Fibroblast of villous mesenchyme (primary cell): ENCODE data around the gene RPTOR. TPM values are rescaled to one million over a fixed set of nuclear protein-coding genes. Genes with fewer than 3 reads are reported as not detected.

ENCODE experiments used
- DNase-seq: peaks from one replicate; pipeline ENCODE4 v3.0.0-alpha.2; 2010; ENCODE audit warnings: low read depth
- H3K4me3 ChIP-seq: 2 replicates; pipeline ENCODE4 v1.5.1; 2011; ENCODE audit warnings: low read depth, mild to moderate bottlenecking, low read length
- total RNA-seq: library from RNA; depleted of rRNA; stranded (reverse); fragments of >200 nt; gene quantifications from 2 replicates; pipeline ENCODE4 v1.2.3, GENCODE V29; 2012
- TF ChIP-seq, protein P1 (sequence below): IDR thresholded peaks from 2 replicates; pipeline ENCODE4 v1.5.1; 2012; ENCODE audit warnings: low read depth, mild to moderate bottlenecking, low read length; ENCODE audit not compliant: insufficient read depth

The RPTOR gene
- total RNA-seq, 1 donor, result 35.8 TPM

DNA sequence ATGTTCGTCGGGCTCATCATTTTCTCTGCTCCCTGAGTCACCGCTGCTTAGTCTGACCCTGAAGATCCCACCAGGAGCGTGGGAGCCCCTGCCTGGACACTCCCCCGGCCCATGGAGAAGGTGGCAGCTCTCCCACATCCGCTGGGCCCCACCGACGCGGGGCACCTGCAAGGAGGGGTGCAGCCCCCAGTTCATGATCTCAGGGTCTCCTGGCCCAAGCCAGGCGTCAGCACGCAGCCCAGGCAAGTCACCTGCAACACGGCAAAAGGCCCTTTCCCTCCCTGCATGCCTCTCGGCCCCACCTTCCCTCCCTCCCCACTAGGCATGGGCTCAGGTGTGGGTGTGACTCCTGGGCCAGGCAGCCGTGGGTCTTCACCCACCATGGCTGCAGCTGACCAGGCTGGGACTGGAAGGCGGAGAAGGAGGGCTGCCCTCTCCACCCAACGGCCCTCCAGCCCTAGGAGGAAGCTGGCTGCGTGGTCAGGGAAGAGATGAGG lies 437.3 kb downstream of the RPTOR start:
- DNase-seq, result no peak
- TF ChIP-seq, protein P1, sequence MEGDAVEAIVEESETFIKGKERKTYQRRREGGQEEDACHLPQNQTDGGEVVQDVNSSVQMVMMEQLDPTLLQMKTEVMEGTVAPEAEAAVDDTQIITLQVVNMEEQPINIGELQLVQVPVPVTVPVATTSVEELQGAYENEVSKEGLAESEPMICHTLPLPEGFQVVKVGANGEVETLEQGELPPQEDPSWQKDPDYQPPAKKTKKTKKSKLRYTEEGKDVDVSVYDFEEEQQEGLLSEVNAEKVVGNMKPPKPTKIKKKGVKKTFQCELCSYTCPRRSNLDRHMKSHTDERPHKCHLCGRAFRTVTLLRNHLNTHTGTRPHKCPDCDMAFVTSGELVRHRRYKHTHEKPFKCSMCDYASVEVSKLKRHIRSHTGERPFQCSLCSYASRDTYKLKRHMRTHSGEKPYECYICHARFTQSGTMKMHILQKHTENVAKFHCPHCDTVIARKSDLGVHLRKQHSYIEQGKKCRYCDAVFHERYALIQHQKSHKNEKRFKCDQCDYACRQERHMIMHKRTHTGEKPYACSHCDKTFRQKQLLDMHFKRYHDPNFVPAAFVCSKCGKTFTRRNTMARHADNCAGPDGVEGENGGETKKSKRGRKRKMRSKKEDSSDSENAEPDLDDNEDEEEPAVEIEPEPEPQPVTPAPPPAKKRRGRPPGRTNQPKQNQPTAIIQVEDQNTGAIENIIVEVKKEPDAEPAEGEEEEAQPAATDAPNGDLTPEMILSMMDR, result no peak
- H3K4me3 ChIP-seq, result no peak overlapping the region

DNA sequence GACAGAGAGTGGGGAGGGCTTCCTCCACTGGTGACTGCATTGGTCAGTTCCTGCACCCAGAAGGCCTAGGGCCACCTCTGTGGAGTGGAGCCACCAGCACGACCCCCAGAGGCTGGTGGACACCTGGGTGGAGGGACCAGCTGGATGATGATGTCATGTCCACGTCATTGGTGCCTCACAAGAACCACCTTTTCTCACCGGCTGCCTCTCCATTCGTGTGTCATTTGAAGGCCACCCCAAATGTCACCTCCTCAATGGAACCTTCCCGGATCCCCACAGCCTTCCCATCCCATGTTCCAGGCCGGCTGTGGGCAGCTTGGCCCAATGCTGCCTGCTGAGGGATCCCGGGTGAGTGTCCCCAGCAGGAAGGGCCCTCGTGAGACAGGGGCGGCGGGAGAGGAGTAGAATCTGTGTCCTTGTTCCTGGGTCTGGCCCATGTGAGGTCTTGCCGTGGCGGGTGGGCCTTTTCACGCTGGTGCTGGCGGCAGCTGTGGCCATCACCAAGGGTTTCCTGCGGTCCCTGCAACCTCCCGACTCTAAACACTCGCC lies 437.9 kb downstream of the RPTOR start:
- DNase-seq, result no peak
- TF ChIP-seq, protein P1, result no peak
- H3K4me3 ChIP-seq, result no peak overlapping the region

DNA sequence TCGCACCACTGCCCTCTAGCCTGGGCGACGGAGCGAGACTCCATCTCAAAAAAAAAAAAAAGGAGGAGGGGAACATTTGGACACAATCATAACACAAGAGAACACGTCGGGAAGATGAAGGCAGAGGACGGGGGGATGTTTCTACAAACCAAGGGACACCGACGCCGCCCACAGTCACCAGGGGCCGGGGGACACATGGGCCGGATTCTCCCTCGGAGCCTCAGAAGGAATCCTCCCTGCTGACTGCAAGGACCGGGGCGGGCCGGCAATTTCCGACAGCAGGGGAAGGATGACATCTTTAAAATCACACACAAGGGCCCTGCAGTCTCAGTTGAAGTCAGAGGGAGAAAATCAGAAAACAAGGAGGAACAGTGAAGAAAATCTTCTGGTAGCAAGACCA lies 438.9 kb downstream of the RPTOR start:
- H3K4me3 ChIP-seq, result no peak overlapping the region
- no peak for DNase-seq
- TF ChIP-seq, protein P1, result no peak

DNA sequence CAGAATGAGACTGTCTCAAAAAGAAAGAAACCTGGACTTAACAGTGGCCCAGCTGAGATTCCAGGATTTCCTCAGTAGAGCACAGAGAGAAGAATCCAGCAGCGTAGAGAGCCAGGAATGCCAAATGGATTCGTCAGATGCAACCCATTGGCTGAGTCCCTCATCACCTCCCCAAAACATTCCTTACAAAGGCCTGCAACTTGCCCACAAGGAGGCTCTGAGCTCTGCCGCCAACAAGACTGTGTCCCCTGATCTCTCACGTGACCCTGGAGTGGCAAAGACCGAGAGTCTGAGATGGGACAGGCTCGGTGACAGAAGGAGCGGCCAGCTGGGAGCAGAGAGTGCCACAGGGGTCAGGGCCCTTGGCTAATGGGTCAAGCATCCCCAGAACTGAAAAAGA lies 440.1 kb downstream of the RPTOR start:
- TF ChIP-seq, protein P1, result peak; percentile 32
- peak; percentile 88 for DNase-seq
- H3K4me3 ChIP-seq, result no peak overlapping the region

DNA sequence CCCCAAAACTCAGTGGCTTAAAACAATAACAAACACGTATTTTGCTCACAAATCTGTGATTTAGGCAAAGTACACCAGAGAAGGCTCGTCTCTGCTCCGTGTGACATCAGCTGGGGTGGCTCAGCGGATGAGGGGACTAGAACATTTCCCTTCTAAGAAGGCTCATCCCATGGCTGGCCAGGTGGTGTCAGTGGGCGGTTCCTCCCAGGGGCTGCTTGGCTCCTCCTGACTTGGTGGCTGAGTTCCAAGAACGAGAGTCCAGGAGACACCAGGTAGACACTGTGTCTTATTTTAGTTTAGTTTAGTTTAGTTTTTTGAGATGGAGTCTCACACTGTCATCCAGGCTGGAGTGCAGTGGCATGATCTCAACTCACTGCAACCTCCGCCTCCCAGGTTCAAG lies 441.4 kb downstream of the RPTOR start:
- TF ChIP-seq, protein P1, result no peak
- no peak overlapping the region for H3K4me3 ChIP-seq
- no peak for DNase-seq

DNA sequence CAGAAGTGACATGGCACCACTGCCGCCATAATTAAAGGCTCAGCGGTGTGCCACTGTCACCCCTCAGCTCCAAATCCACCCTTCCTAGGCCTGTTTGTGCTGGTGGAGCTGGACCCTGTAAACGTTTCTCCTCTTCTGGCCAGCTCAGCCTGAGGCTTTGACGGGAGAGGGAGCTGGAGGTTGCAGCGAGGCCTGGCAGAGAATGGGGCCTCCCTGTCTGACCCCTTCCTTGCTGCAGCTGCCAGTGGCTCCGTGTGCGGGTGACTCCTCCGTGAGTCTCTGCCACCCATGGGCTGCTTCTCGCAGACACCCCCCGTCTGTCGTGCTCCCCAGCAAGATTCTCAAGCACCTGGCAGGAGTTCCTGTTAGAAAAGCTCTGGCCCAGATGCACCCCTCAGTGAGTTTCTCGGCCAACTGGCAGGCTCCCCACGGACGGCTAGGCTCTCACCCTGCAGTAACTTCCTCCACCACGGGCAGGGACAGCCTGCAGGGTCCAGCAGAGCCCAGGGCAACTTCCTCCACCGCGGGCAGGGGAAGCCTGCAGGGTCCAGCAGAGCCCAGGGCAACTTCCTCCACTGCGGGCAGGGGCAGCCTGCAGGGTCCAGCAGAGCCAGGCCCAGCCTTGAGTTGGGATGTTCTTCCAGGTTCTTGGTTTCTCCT lies 442.3 kb downstream of the RPTOR start:
- no peak for DNase-seq
- TF ChIP-seq, protein P1, result no peak
- H3K4me3 ChIP-seq, result no peak overlapping the region
